Measurements from ENCODE around the gene ACADVL. TPM values are rescaled to one million over a fixed set of nuclear protein-coding genes. Genes with fewer than 3 reads are reported as not detected.
A peak's percentile ranks its signal among the peaks of the same experiment; 100 is the strongest.

ACADVL gene
- total RNA-seq, 6 experiments from 2014 or later = 378 to 463 (median 405) TPM

- Mint-ChIP-seq H3K27me3 (ENCODE audit: insufficient read depth) (peaks cover 5% of the 10 kb centered on the region), H3K27ac (no peak overlapping the region), H3K4me1 (ENCODE audit: low read depth) (peaks cover 14% of the 10 kb centered on the region), H3K36me3 (ENCODE audit: low read depth) (peaks cover 17% of the 10 kb centered on the region), H3K9me3 (no peaks in the 10 kb centered on the region), H3K4me3 (no peak overlapping the region)
- no peak for DNase-seq
- TF ChIP-seq CTCF (IDR thresholded peaks at IDR 0.05) = no peak
These were observed 39.2 kb downstream of the ACADVL start for GRCh38 chr17:7258731-7259554.

- DNase-seq = no peak
- H3K4me3 Mint-ChIP-seq = no peak overlapping the region
- no peak for TF ChIP-seq CTCF (IDR thresholded peaks at IDR 0.05)
- H3K4me1 Mint-ChIP-seq (ENCODE audit: low read depth) = peaks cover 19% of the 10 kb centered on the region
- no peak overlapping the region for H3K27ac Mint-ChIP-seq
- H3K9me3 Mint-ChIP-seq = no peaks in the 10 kb centered on the region
- peaks cover 16% of the 10 kb centered on the region for H3K36me3 Mint-ChIP-seq (ENCODE audit: low read depth)
- H3K27me3 Mint-ChIP-seq (ENCODE audit: insufficient read depth) = peaks cover 8% of the 10 kb centered on the region
These were observed 39.8 kb downstream of the ACADVL start for GRCh38 chr17:7259555-7259889.

- Mint-ChIP-seq H3K4me1 (ENCODE audit: low read depth) (peaks cover 19% of the 10 kb centered on the region), H3K27me3 (ENCODE audit: insufficient read depth) (peaks cover 8% of the 10 kb centered on the region), H3K9me3 (no peaks in the 10 kb centered on the region), H3K4me3 (no peak overlapping the region), H3K36me3 (ENCODE audit: low read depth) (peaks cover 11% of the 10 kb centered on the region; the same call in 1 of the 2 replicates), H3K27ac (no peak overlapping the region)
- no peak for TF ChIP-seq CTCF (IDR thresholded peaks at IDR 0.05)
- no peak for DNase-seq
These were observed 40.4 kb downstream of the ACADVL start for GRCh38 chr17:7260151-7260550.

GRCh38 chr17:7260651-7261378 lies 41.1 kb downstream of the ACADVL start:
- DNase-seq = no peak
- peak overlapping the region; percentile 45 for H3K4me3 Mint-ChIP-seq
- no peak overlapping the region for H3K27ac Mint-ChIP-seq
- H3K9me3 Mint-ChIP-seq = no peaks in the 10 kb centered on the region
- TF ChIP-seq CTCF (IDR thresholded peaks at IDR 0.05) = no peak
- peaks cover 19% of the 10 kb centered on the region for H3K4me1 Mint-ChIP-seq (ENCODE audit: low read depth)
- peaks cover 11% of the 10 kb centered on the region; the same call in 1 of the 2 replicates for H3K36me3 Mint-ChIP-seq (ENCODE audit: low read depth)
- H3K27me3 Mint-ChIP-seq (ENCODE audit: insufficient read depth) = peaks cover 8% of the 10 kb centered on the region

GRCh38 chr17:7261379-7262191 lies 41.8 kb downstream of the ACADVL start:
- Mint-ChIP-seq H3K4me3 (peak overlapping the region; percentile 45), H3K27me3 (ENCODE audit: insufficient read depth) (peaks cover 8% of the 10 kb centered on the region), H3K36me3 (ENCODE audit: low read depth) (peaks cover 9% of the 10 kb centered on the region), H3K27ac (no peak overlapping the region), H3K9me3 (peaks cover 1% of the 10 kb centered on the region), H3K4me1 (ENCODE audit: low read depth) (peaks cover 27% of the 10 kb centered on the region)
- TF ChIP-seq CTCF (IDR thresholded peaks at IDR 0.05) = no peak
- DNase-seq = no peak

Data from HFFc6 (cell line).